Peyer's patch (tissue), 4 donors: ENCODE data around the gene TXNDC15. TPM values are rescaled to one million over a fixed set of nuclear protein-coding genes. Genes with fewer than 3 reads are reported as not detected.

Source experiments
- DNase-seq, 3 donors: peaks; one replicate each; pipeline ENCODE4 v3.0.0-alpha.2; 2017 to 2019
- H3K27ac ChIP-seq, 4 donors: fragments of 200-600 bp; sonication (generic); one replicate each; pipeline ENCODE4 v1.5.1; 2016 to 2019
- H3K27me3 ChIP-seq, 2 donors: fragments of 200-600 bp; sonication (generic); one replicate each; pipeline ENCODE4 v1.5.1; 2019
- H3K36me3 ChIP-seq, 3 donors: fragments of 200-600 bp; sonication (generic); one replicate each; pipeline ENCODE4 v1.5.1; 2016 to 2019
- H3K4me1 ChIP-seq, 4 donors: fragments of 200-600 bp; sonication (generic); one replicate each; pipeline ENCODE4 v1.5.1; 2016 to 2019
- H3K4me3 ChIP-seq, 4 donors: fragments of 200-600 bp; sonication (generic); 1 replicate in 3 of 4; 2 replicates in 1 of 4; pipeline ENCODE4 v1.5.1; 2016 to 2019; ENCODE audit warnings: mild to moderate bottlenecking in 1 of 4
- H3K9me3 ChIP-seq, 4 donors: fragments of 200-600 bp; sonication (generic); one replicate each; pipeline ENCODE4 v1.5.1; 2016 to 2019; ENCODE audit warnings: mild to moderate bottlenecking in 1 of 4
- CTCF ChIP-seq, 6 experiments: fragments of 450-650 bp in 4 of 6; fragments of 200-600 bp in 2 of 6; sonication (generic) in 1 of 6; IDR thresholded peaks; one replicate each; pipeline ENCODE4 v1.5.1; 2017 to 2019; ENCODE audit warnings: antibody characterized with exemption in 6 of 6, mild to moderate bottlenecking in 3 of 6, moderate library complexity in 1 of 6
- POLR2A ChIP-seq, 2 donors: fragments of 450-650 bp; IDR thresholded peaks; one replicate each; pipeline ENCODE4 v1.5.1; 2017; ENCODE audit warnings: antibody characterized with exemption in 2 of 2, mild to moderate bottlenecking in 2 of 2, moderate library complexity in 2 of 2
- total RNA-seq, 4 donors: library from RNA; depleted of rRNA; stranded (reverse); fragments of >200 nt; gene quantifications; one replicate each; pipeline ENCODE4 v1.1.0, GENCODE V29; 2016

The TXNDC15 gene
- total RNA-seq, 4 donors from 2014 or later = 34.3 to 81.7 (median 39.9) TPM

DNA sequence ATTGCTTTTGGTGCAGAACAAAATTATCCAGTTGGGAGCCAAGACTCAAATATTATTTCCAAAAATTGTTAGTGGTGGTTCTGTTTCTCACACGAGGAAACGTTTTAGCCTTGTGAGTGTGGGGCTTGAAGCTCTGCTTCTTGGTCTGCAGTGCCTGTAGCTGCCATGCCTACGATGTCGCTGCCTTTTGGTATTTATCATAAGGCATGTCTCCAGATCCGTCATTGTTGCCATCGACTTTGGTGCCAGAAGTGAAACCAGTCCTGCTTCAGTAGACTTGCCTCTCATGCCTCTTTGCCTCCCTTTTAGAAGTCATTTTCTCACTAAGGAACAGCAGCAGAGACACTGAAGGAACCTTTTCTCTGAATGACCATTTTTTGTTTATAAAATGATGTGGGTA lies 63.9 kb downstream of the TXNDC15 start:
- H3K27ac ChIP-seq = no peak overlapping the region
- H3K4me3 ChIP-seq = no peak overlapping the region
- no peak for DNase-seq
- H3K4me1 ChIP-seq = no peaks in the 10 kb centered on the region
- H3K36me3 ChIP-seq = peaks cover 0 to 17% (median 0%) of the 10 kb centered on the region in 3 donors
- no peak for TF ChIP-seq POLR2A (IDR thresholded peaks at IDR 0.05)
- TF ChIP-seq CTCF (IDR thresholded peaks at IDR 0.05) = no peak
- H3K27me3 ChIP-seq = no peaks in the 10 kb centered on the region
- no peaks in the 10 kb centered on the region for H3K9me3 ChIP-seq

DNA sequence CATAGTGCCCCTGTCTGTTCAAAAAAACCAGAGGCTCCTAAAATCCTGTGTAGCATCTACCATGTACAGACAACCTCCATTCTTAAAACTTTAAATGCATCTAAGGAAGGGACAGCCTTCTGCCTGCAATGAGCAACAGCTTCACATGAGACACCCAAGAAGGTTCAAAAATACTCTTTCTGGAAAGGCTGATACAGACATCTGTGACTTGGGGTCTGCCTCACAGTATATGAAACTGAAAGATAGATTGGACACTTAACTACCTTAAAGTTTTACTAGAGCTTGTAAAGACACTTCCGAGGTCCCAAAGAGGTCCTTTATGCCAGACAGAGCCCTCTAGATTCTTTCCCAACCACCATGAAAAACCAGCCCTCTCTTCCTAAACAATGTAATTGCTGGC lies 65.3 kb downstream of the TXNDC15 start:
- Histone ChIP-seq H3K4me1 (no peaks in the 10 kb centered on the region), H3K36me3 (peaks cover 0 to 11% (median 0%) of the 10 kb centered on the region in 3 donors), H3K9me3 (no peaks in the 10 kb centered on the region), H3K27ac (no peak overlapping the region), H3K4me3 (no peak overlapping the region), H3K27me3 (no peaks in the 10 kb centered on the region)
- TF ChIP-seq POLR2A (IDR thresholded peaks at IDR 0.05) (no peak), CTCF (IDR thresholded peaks at IDR 0.05) (no peak)
- no peak for DNase-seq

GRCh38 chr5:134943547-134943946 lies 69.4 kb downstream of the TXNDC15 start:
- H3K9me3 ChIP-seq = no peaks in the 10 kb centered on the region
- peaks cover 0 to 3% (median 0%) of the 10 kb centered on the region in 3 donors for H3K36me3 ChIP-seq
- no peaks in the 10 kb centered on the region for H3K27me3 ChIP-seq
- TF ChIP-seq CTCF (IDR thresholded peaks at IDR 0.05) (no peak), POLR2A (IDR thresholded peaks at IDR 0.05) (no peak)
- H3K4me1 ChIP-seq = no peaks in the 10 kb centered on the region
- no peak overlapping the region for H3K4me3 ChIP-seq
- H3K27ac ChIP-seq = no peak overlapping the region
- DNase-seq = no peak

DNA sequence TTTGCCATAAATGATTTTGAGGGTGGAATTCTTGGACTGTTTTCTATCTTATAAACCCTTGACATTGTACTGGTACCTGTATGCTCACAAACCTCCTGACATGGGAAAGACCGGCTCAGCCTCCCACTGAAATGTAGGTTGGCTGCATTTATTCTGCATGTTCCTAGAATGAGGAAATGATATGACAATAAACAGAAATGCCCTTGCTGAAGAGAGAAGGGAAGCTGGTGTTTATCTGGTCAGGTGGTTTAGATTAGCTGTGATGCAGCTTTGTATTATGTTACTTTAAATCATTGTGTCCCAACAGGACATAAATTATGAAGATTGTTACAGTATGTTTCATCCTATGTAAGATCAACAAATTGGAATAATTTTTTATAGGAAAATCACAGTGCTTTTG lies 70.5 kb downstream of the TXNDC15 start:
- Histone ChIP-seq H3K4me3 (no peak overlapping the region), H3K9me3 (no peaks in the 10 kb centered on the region), H3K36me3 (peaks cover 0 to 3% (median 0%) of the 10 kb centered on the region in 3 donors), H3K27ac (no peak overlapping the region), H3K27me3 (no peaks in the 10 kb centered on the region), H3K4me1 (no peaks in the 10 kb centered on the region)
- TF ChIP-seq POLR2A (IDR thresholded peaks at IDR 0.05) (no peak), CTCF (IDR thresholded peaks at IDR 0.05) (no peak)
- no peak for DNase-seq

GRCh38 chr5:134945041-134945440 lies 70.9 kb downstream of the TXNDC15 start:
- Histone ChIP-seq H3K27me3 (no peaks in the 10 kb centered on the region), H3K4me3 (no peak overlapping the region), H3K9me3 (no peaks in the 10 kb centered on the region), H3K27ac (no peak overlapping the region), H3K36me3 (peaks cover 0 to 3% (median 0%) of the 10 kb centered on the region in 3 donors), H3K4me1 (no peaks in the 10 kb centered on the region)
- no peak for DNase-seq
- TF ChIP-seq POLR2A (IDR thresholded peaks at IDR 0.05) (no peak), CTCF (IDR thresholded peaks at IDR 0.05) (no peak)

DNA sequence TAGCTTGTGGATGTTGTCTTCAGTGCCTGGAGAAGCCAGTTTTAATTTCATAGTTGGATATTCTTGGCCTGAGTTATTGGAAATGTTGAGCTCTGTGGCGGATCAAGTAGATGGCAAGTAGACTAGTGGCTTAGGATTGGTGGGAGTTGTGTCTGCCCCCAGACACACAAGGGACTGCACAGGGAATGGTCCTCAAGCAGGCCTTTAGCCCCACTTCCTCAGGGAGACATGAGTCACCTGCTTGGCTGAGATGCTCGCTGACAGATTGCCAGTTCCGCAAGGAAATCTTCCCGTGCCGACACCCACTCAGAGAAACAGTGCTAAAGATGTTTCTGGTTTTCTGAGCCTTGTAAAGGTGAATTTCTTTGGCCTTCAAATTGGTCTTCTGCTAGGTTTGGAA lies 74.7 kb downstream of the TXNDC15 start:
- no peak for TF ChIP-seq CTCF (IDR thresholded peaks at IDR 0.05)
- TF ChIP-seq POLR2A (IDR thresholded peaks at IDR 0.05) = no peak
- Histone ChIP-seq H3K27ac (no peak overlapping the region), H3K4me1 (no peaks in the 10 kb centered on the region), H3K36me3 (no peaks in the 10 kb centered on the region), H3K9me3 (no peaks in the 10 kb centered on the region), H3K4me3 (no peak overlapping the region), H3K27me3 (no peaks in the 10 kb centered on the region)
- DNase-seq = no peak
